ENCODE measurements around the gene SPIC.

SPIC gene

GRCh38 chr12:101485021-101485420 lies 9.9 kb downstream of the SPIC start:
- DNase-seq (ENCODE audit: low read depth) = no peak
- TF ChIP-seq CTCF (IDR thresholded peaks at IDR 0.05; ENCODE audit: control insufficient read depth, extremely low read depth, insufficient read depth) = no peak
- H3K4me3 ChIP-seq (ENCODE audit: low read depth, low read length) = no peak overlapping the region

GRCh38 chr12:101488469-101488868 lies 13.3 kb downstream of the SPIC start:
- peak; percentile 87 for DNase-seq (ENCODE audit: low read depth)
- no peak overlapping the region for H3K4me3 ChIP-seq (ENCODE audit: low read depth, low read length)
- TF ChIP-seq CTCF (IDR thresholded peaks at IDR 0.05; ENCODE audit: control insufficient read depth, extremely low read depth, insufficient read depth) = no peak

- peak; percentile 67 for DNase-seq (ENCODE audit: low read depth)
- peak; percentile 85 for TF ChIP-seq CTCF (IDR thresholded peaks at IDR 0.05; ENCODE audit: control insufficient read depth, extremely low read depth, insufficient read depth)
- no peak overlapping the region for H3K4me3 ChIP-seq (ENCODE audit: low read depth, low read length)
These were observed 15.3 kb downstream of the SPIC start for GRCh38 chr12:101490286-101490920.

- DNase-seq (ENCODE audit: low read depth) = no peak
- no peak overlapping the region for H3K4me3 ChIP-seq (ENCODE audit: low read depth, low read length)
- no peak for TF ChIP-seq CTCF (IDR thresholded peaks at IDR 0.05; ENCODE audit: control insufficient read depth, extremely low read depth, insufficient read depth)
These were observed 16.2 kb downstream of the SPIC start for GRCh38 chr12:101491329-101491728.

- H3K4me3 ChIP-seq (ENCODE audit: low read depth, low read length) = no peak overlapping the region
- TF ChIP-seq CTCF (IDR thresholded peaks at IDR 0.05; ENCODE audit: control insufficient read depth, extremely low read depth, insufficient read depth) = no peak
- no peak for DNase-seq (ENCODE audit: low read depth)
These were observed 18.4 kb downstream of the SPIC start for GRCh38 chr12:101493556-101493955.

GRCh38 chr12:101498252-101498651 lies 23.1 kb downstream of the SPIC start:
- no peak overlapping the region for H3K4me3 ChIP-seq (ENCODE audit: low read depth, low read length)
- no peak for TF ChIP-seq CTCF (IDR thresholded peaks at IDR 0.05; ENCODE audit: control insufficient read depth, extremely low read depth, insufficient read depth)
- no peak for DNase-seq (ENCODE audit: low read depth)

- H3K4me3 ChIP-seq (ENCODE audit: low read depth, low read length) = no peak overlapping the region
- peak; percentile 50 for DNase-seq (ENCODE audit: low read depth)
- no peak for TF ChIP-seq CTCF (IDR thresholded peaks at IDR 0.05; ENCODE audit: control insufficient read depth, extremely low read depth, insufficient read depth)
These were observed 26.4 kb downstream of the SPIC start for GRCh38 chr12:101501410-101501995.
